NAMALWA (cell line): ENCODE data around the gene TIMP2.
A peak's percentile ranks its signal among the peaks of the same experiment; 100 is the strongest.
"Not testable (repeated sequence)": the region's sequence is repeated elsewhere in the genome, so short reads cannot be mapped to it uniquely, and the experiment has no call there.

Experiments
- DNase-seq: peaks from one replicate; pipeline ENCODE4 v3.0.0-alpha.2; 2015; ENCODE audit warnings: low spot score

TIMP2 gene

DNA sequence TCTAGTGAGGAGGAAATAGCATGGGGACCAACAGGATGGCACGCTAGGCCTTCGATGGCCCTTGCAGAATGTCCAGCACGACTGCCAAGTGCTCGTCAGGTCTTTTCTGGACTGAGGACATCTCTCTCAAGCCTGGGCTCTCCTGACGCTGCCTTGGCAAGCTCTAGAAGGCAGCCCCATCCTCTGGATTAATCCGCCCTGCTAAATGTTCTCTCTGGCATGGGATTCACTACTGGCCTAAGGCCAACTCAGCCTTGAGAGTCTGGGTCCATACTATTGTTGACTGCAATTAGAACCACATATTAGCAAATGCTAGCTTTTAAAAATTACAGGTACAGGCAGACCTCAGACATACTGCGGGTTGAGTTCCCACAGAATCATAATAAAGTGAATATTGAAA is 19.6 kb downstream of the TIMP2 start:
- no peak for DNase-seq

DNA sequence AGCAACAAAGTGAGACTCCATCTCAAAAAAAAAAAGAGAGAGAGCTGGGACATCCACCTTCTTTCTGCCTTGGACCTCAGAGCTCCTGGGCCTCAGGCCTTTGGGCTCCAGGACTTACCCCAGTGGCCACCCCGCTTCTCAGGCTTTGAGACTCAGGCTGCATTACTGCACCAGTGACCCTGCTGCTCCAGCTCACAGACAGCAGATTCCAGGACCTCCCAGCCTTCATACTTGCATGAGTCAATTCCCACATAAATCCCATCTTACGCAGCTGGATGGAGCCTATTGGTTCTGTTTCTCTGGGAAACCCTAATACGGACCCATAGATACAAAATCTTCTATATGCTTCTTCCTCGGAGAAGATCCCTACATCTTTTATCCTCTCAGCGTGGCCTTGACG is 20.1 kb downstream of the TIMP2 start:
- no peak for DNase-seq

DNA sequence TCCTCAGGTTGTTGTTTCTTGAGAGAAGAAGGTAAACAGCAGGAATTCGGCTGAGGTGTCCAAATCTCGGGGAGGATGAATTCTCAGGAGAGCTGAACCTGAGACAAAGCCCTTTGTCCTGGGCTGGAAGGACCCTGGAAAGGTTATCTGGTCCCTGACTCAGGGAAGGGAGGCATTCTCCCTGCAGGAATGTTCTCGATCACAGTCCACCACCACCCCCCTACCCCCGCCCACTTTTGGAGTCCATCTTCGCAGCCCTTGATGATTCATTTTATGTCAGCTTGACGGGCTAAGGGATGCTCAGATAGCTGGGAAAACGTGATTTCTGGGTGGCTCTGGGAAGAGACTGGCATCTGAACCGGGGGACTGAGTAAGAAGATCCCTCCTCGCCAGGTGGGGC is 20.8 kb downstream of the TIMP2 start:
- DNase-seq = no peak

DNA sequence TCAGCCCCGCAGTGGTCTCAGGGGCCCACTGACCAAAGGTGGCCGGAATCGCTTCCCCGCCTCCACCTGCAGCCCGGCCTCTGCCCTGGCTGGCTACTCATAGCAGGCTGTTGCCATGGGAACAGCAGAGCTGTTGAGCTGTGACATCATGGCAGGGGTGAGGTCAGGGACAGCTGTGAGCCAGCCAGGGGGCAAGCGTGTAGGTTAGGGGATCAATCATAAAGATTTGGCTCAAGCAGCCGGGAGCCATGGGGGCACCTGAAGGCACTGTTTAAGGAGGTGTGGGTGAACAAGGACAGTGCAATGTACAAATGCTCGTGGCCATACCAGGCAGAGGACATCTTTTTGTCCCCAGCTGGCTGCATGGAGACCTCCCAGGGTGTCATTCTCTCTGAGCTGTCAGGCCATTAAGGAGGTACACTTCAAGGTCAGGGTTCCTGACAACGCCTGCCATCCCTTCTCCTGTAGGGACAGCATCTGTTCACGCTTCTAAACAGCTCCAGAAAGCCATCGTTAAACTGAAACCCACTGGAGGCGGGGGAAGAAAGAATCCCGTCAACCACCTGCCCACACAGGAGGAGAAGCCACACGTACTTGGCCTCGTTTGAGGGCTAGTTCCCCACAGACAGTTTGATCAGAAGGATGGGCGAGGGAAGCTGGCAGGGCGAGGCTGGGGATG is 21.9 kb downstream of the TIMP2 start, which contains the start of gene CEP295NL:
Gene CEP295NL (minus strand): TSS at position 101 of the 679 bp plus-strand sequence. CDS start 1,373 bp downstream, outside the sequence.
- peak; percentile 51 for DNase-seq

DNA sequence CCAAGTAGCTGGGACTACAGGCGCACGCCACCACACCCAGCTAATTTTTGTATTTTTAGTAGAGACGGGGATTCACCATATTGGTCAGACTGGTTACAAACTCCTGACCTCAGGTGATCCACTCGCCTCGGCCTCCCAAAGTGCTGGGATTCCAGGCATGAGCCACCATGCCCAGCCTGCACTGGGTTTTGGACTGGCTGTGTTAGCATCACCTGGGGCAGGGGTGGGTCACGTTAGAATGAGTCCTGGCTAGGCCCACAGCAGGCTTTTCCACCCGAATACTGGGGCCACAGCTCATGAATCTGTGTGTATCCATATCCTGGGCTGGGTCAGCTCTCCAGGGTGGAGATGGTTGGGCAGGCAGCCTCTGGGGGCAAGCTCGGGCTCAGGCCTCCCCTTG is 23.0 kb downstream of the TIMP2 start:
- DNase-seq = not testable (repeated sequence)

DNA sequence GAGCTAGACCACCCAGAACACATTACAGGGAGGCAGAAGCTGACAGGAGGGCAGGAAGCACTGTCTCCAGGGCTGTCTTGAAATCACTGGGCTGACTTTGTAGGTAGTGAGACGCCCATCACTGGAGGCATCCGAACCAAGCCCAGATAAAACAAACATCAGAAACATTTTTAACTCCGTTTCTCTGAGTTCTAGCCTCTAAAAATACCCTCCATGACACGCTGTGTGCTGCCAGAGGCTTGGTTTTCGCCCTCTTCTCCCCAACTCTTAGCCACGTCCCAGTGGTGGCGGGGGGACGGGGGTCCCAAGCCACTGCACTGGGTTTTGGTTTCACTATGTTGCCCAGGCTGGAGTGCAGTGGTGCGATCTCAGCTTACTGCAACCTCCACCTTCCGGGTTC is 23.4 kb downstream of the TIMP2 start:
- no peak for DNase-seq

DNA sequence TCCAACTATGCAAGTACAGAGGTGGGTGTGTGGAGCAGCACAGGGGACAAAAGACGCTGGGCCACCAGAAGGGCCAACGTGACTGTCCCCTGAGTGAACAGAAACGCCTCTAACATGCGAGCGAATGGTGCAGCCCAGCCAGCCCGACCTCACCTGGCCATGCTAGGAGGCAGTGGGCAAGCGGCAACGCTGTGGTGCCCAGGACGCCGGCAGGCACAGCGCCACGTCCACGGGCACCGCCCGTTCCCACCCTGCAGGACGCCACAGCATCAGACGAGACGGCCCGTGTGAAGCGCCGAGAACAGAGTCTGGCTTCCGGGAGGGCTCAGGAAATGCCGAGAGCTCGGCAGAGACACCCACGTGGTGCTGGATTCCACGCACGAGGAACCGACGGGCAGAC is 24.4 kb downstream of the TIMP2 start:
- DNase-seq = no peak

DNA sequence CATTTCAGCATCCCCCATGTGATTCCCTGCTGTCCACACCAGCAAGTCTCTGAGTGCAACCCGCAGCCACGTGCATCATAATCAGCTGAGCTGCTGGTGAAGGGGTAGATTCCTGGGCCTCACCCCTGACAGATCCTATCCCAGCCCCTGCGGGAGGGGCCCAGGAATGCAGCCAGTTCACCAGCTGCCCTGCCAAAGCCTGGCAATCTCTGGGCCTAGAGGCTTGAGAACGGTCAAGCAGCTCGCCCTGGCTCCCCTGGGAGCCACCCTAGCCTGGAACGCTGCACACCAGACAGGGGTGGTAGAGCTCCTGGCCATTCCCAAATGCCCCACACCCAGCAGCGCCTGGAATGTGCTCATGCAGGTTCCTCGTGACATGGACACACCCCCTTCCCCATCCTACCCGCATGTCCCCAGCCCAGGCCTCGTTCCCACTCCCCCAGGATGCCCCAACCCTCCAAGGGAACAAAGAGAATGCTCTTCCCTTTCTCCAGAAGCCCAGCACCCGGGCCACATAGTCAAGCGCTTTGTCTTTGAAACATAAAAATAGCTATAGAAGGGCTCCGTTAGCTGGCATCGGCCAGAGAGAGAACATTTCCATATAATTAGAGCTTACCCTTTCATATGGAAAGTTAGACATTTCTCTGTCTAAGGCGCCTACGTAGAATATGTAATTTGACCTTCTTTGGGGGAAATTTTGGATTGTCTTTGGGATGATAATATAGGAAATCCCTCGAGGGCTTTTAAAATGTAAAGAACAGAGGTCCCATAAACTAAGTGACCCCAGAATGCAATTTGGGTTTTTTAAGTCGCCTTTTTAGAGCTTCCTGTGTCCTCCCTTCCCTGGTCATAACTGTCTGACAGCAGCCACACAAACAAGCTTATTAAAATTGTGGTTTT is 25.6 kb downstream of the TIMP2 start:
- no peak for DNase-seq

DNA sequence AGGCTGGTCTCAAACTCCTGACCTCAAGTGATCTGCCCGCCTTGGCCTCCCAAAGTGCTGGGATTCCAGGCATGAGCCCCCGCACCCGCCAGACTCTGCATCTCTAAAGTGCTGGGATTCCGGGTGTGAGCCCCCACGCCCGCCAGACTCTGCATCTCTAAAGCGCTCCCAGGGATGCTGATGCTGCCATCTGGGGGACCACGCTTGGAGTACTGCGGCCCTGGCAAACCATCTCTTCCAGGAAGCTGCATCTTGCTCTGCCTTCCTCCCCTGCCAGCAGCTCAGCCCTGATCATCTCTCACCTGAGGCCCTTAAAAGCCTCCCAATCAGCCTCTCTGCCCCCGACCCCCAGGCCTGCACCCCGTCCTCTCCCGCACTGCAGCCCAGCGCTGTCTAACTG is 26.2 kb downstream of the TIMP2 start:
- DNase-seq = no peak

DNA sequence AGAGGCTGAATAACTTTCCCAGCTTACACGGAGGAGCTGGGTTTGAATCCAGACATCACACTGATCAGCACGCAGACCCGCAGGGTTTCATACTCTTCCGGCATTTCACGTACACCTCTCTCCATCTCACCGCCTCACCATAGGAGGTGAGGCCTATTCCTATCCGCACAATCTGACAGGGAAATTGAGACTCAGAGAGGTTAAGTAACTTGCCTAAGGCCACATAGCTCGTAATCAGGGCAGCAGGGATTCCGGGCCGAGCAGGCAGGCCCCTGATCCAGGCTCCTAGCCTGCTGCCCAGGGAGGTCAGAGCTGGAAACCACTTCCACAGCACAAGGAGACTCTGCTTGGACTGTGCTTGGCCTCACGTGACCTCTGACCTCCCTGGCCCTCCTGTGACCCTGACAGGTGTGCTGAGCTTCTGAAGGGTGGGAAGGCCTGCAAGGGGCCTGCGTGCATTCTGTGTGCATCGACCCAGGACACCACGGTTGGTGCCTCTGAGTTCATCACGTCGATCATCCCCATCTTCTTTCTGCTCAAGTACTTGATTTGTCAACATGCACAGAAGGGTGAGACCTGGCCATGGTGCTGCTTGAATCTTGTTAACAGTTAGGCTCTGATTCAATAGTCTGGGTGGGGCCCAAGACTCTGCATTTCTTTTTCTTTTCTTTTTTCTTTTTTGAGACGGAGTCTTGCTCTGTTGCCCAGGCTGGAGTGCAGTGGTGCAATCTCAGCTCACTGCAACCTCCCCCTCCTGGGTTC is 26.9 kb downstream of the TIMP2 start:
- no peak for DNase-seq

DNA sequence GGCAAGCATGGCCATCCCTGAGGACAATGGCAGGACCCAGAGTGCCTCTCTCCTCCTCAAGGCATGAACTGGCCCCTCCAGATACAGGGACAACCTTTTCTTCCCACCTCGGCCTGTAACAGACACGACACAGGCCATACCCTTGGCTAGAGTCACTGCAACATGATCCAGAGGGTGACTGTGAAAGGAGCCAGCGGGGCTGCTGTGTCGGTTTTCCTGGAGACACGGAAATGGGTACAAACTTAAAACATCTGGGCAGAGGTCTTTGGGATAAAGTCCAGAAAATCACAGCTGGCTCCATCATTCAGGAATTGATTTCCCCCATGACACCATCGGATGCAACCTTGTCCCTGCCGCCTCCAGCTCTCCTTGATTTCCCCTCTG is 27.5 kb downstream of the TIMP2 start:
- DNase-seq = no peak

DNA sequence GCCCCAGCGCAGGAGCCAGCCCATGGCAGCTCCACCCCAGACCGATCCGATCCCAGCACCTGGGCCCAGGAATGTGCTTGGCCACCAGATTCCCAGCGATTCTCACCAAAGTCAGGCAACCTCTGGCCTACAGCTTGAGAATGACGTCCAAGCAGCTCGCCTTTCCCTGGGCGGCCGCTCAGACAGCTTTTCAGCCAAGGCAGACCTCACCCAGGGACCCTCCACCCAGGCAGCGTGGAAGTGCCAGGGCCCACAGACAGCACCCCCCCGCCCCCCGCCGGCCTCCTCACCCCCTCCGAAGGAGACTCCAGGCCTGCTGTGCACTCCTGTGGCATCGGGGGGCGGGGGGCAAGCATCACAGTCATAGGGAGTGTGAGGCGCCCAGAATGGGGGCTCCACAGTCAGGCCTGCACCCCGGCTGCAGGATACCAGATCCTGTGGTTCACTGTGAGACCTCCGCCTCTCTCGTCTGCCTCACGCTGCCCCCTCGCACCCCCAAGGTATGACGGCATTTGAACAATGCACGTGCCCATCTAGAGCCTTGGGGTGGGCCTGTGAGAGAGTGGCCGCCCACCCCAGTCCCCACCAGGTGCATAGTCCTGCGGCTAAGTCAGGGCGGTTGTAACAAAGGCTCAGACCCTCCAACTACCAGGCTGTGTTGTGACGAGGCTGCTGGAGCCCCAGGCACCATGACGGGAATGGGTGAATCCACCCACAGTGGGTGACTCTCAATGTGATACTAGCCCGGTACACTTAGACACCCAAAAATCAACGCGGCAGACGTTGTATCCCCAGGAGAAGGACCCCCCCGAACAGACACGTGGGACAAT is 28.1 kb downstream of the TIMP2 start:
- no peak for DNase-seq

DNA sequence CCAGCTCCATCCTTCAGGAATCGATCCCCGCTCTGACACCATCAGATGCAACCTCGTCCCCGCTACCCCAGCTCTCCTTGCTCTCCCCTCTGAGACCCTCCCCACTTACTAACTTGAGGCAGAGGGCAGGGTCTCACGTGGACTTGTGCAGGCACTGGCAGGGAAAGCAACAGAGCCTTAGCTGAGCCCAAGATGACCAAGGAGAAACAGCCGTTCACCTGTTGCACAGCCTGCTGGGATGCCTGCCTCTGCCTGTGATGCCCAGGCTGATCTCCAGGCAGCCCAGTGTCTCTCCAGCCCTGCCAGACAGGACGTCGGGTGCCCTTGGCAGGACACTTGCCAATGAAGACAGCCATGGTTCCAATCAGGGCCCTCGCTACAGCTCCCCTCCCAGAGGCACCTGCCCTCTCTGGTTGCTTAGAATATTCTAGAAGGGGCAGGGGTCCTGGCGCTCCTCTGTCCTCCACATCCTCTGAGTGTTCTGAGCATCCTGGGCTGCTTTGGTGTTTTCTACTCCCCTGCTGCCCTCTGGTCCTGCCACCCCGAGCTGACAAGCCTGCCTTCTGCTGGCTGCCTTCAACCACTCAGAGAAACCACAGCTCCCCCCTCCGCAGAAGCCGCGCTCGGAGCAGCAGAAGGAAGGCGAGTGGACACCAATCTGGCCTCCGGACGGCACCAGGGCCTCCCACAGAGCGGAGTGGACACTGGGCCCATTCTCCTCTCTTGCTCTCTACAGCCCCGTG is 28.9 kb downstream of the TIMP2 start:
- DNase-seq = no peak

DNA sequence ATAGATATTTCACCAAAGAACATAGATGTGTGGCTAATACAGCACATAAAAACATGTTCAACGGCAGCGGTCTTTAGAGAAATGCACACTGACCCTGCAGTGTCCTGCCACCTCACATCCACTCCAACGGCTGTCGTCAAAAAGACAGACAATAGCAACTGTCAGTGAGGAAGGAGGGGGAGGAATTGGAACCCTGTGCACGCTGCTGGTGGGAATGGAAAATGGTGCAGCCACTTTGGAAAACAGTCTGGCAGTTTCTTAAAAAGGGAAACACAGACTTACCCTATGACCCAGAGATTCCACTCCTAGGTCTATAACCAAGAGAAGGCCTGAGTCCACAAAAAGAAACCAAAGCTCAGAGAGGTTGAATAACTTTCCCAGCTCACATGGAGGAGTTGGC is 29.9 kb downstream of the TIMP2 start:
- DNase-seq = no peak

DNA sequence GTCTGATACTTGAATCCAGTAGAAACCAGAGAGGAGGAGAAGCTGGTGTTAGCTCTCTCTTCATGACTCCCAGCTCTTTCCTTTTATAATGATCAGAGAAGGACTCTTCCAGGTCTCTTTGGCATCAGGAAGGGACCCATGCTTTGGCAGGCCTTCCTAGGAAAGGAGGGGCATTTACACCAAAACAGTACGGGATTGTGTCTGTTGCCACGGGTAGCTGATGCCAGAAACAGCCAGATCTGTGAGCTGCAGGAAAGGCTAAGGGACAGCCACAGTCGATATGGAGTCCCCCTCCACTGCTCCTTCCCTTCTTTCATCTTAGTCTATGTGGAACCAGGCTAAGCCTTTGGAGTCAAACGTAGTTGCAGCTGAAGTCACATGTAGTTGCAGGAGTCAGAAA is 31.5 kb downstream of the TIMP2 start:
- DNase-seq = no peak

DNA sequence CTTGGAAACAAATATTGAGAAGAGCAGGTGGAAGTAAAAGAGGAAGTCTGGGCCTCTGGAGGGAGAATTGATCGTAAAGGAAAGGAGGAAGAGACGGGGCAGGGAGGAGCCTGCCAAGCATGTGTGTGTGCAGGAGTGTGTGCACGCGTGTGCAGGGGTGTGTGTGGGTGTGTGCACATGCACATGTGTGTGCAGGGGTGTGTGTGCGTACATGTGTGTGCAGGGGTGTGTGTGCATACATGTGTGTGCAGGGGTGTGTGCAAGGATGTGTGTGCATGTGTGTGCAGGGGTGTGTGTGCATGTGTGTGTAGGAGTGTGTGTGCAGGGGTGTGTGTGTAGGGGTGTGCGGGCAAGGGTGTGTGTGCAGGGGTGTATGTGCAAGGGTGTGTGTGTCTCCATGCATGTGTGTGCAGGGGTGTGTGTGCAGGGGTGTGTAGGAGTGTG is 32.2 kb downstream of the TIMP2 start:
- DNase-seq = no peak

DNA sequence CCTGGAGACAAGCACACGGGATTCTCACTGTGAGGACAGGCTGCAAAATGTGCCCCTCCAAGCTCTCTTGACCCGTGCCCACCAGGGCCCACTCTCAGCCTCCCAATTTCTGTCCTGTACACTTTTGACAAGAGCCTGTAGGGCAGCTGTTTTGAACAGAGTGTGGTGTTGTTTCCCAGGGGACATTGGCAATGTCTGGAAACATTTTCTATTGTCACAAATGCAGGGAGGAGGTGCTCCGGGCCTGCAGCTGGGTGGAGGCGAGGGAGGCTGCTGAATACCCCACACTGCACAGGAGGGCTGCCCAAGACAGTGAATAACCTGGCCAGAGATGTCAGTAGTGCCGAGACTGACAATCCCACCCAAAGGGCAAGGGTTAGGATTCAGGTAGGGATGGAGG is 32.7 kb downstream of the TIMP2 start:
- DNase-seq = no peak

DNA sequence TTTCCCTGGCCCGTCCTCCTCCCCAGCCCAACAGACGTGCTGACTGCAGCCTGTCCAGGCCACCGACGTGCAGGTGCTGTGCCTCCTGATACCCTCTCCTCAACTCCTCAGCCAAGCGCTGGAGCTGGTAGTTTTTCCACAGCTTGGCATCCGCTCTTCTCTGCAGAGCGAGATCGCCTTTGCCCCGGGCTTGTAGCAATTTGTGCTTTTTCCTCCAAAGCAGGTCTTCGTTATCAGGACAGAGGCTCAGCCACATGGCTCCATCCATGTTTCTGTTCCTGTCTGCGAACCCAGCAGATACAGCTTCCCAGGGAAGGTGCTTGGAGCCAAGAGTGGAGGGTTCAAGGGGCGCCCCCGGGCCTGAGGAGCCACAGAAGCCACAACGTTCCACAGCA is 33.1 kb downstream of the TIMP2 start:
- no peak for DNase-seq

DNA sequence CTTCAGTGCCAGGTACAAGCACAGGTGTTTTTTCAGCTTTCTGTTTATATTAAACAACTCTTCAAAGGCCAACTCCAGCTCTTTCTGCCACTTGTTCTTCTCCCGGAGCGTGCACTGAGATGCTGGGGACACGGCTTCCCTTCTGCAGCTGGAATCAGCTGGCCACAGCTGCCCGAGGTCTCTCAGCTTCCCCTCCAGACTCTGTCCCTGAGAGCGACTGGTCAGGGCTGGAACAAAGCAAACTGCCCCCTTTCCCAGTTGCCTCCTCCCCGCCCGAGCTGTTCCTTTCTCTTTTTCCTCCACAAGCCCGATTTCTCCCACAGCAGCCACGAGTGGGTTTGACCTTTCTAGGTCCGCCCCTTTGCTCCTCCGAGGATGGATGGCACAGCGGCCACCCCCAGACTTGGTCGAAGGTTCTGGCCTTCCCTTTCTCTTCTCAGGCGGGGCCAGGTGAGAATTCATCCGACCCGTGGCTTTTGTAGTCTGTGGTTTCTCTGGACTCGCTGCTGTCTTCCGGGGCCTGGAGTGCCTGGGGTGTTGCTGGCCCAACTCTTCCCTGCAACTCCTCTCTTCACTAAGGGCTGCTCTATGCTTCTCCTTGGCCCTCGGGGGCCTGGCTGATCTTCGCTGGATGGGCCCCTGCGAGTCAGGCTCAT is 33.7 kb downstream of the TIMP2 start:
- no peak for DNase-seq

DNA sequence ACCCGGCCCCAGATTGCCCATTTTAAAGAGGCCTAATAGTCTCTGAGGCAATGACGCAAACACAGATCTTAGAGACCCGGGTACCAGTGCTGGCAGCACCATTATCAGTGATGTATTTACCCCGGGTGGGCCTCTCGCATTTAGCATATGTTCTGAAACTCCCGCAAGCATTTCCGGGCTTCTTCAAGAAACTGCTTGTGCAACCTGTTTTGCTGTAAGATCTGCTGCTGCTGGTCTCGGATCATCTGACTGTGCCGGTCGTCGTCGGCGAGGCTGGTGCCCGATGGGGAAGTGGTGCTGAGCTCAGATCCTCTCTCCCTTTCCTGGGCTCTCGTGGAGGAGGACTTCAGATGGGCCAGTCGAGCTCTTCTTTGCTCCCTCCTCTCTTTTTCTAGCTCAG is 34.7 kb downstream of the TIMP2 start:
- peak; percentile 85 for DNase-seq

DNA sequence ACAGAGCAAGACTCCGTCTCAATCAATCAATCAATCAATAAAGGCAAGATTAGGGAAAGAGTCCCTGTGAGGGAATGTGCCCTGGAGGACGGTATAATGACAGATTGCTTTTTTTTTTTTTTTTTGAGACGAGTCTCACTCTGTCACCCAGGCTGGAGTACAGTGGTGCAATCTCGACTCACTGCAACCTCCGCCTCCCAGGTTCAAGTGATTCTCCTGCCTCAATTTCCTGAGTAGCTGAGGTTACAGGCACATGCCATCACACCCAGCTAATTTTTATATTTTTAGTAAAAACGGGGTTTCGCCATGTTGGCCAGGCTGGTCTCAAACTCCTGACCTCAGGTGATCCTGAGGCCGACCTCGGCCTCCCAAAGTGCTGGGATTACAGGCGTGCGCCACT is 35.1 kb downstream of the TIMP2 start:
- DNase-seq = not testable (repeated sequence)
